Heart right ventricle (tissue), 16 donors: Measurements from ENCODE around the gene LRG1. TPM values are rescaled to one million over a fixed set of nuclear protein-coding genes. Genes with fewer than 3 reads are reported as not detected.

Experiments
- ATAC-seq, 8 donors: fragments of 200-7000 bp; cut with Tn5 transposase; one replicate each; pipeline ENCODE4 v1.9.1; 2020; ENCODE audit warnings: mild to moderate bottlenecking in 8 of 8, moderate library complexity in 8 of 8, moderate number of reproducible peaks in 1 of 8
- DNase-seq, 2 donors: peaks; one replicate each; pipeline ENCODE4 v3.0.0-alpha.2; 2020
- H3K27ac ChIP-seq, 10 donors: fragments of 200-600 bp; sonication (generic) in 2 of 10; one replicate each; pipeline versions ENCODE4 v1.5.0 to v1.8.0; 2020 to 2022; ENCODE audit warnings: mild to moderate bottlenecking in 3 of 10
- H3K27me3 ChIP-seq, 7 donors: fragments of 200-600 bp; one replicate each; pipeline ENCODE4 v1.8.0; 2021 to 2022; ENCODE audit warnings: mild to moderate bottlenecking in 2 of 7
- H3K36me3 ChIP-seq, 9 donors: fragments of 200-600 bp; sonication (generic) in 1 of 9; one replicate each; pipeline versions ENCODE4 v1.5.0 to v1.8.0; 2020 to 2022; ENCODE audit warnings: mild to moderate bottlenecking in 2 of 9
- H3K4me1 ChIP-seq, 9 donors: fragments of 200-600 bp; sonication (generic) in 1 of 9; one replicate each; pipeline versions ENCODE4 v1.5.0 to v1.8.0; 2020 to 2022; ENCODE audit warnings: mild to moderate bottlenecking in 4 of 9
- H3K4me3 ChIP-seq, 10 donors: fragments of 200-600 bp; sonication (generic) in 2 of 10; one replicate each; pipeline versions ENCODE4 v1.5.0 to v1.8.0; 2020 to 2022; ENCODE audit warnings: mild to moderate bottlenecking in 7 of 10, moderate library complexity in 2 of 10
- H3K9me3 ChIP-seq, 11 donors: fragments of 200-600 bp in 10 of 11; sonication (generic) in 2 of 11; one replicate each; pipeline versions ENCODE4 v1.5.0 to v1.8.0; 2013 to 2022; ENCODE audit warnings: mild to moderate bottlenecking in 2 of 11, control low read depth in 1 of 11, moderate library complexity in 1 of 11
- CTCF ChIP-seq, 9 donors: fragments of 200-600 bp; sonication (generic) in 2 of 9; IDR thresholded peaks; one replicate each; pipeline versions ENCODE4 v1.5.0 to v1.8.0; 2021 to 2022; ENCODE audit warnings: antibody characterized with exemption in 9 of 9, mild to moderate bottlenecking in 5 of 9, moderate library complexity in 1 of 9
- WGBS, 2 donors: extraction: QIAGEN DNeasy Blood & Tissue Kit; methylation state at CpG; one replicate each; pipeline ENCODE4 v1.1.7; 2013; ENCODE audit warnings: inconsistent platforms in 1 of 2; 5-methylcytosine and 5-hydroxymethylcytosine counted together
- intact Hi-C, 10 donors: fragments of 100-400 bp; cut with DNase I; formaldehyde crosslinking; loops; one replicate each; pipeline versions ENCODE4 v1.11.1 to v1.14.2; 2022
- polyA plus RNA-seq, 2 donors: library from polyadenylated mRNA; stranded (reverse); fragments of 200-250 nt; gene quantifications; one replicate each; pipeline ENCODE4 v1.2.3, GENCODE V29; 2013
- total RNA-seq, 10 donors: library from RNA; stranded (reverse); fragmentation: NEBNext Ultra II Directional in 3 of 10; extraction: Animal tissue kit (Norgen Biotek cat#: 25700) in 3 of 10; gene quantifications; one replicate each; pipeline versions ENCODE4 v1.2.1 to v1.2.4, GENCODE V29; 2021 to 2023
- donor health status: Arrhythmogenic right ventricular cardiomyopathy.
- donor health status: ischemic (EF 13 %, LVEDD 7.1; RV severe dilation, severe dysfunction).
- donor health status: healthy with polysubstance abuse.
- donor health status: DM: no; HTN: yes; CAD: no.
- donor health status: DM: no; HTN: no; CAD: no.
- donor health status: ischemic (EF 25% LVEDD 6.9; RV normal size, moderate dysfunction).
- donor health status: ischemic (EF 25% LVEDD 5.7; RV mildly dilated, moderate dysfunction).
- donor health status: healthy.
- donor health status: DM: yes; HTN: yes; CAD: no.
- donor health status: Ischemic cardiomyopathy.
- donor health status: ischemic (EF 35%, LVEDD 5.7; RV mildly dilated, moderate dysfunction).
- donor health status: nonischemic (EF 11% LVEDD 7.7; RV severe dilation, severe dysfunction).
- donor health status: DM: yes; HTN: yes; CAD: no.
- donor health status: PGD.
- donor health status: ischemic (EF 29% LVEDD 5.4; RV normal size, mild dysfunction).
- donor health status: nonischemic (EF 23%, LVEDD 6.1; RV moderate dilation, normal function).

Gene LRG1
- total and polyA plus RNA-seq, 12 donors: 0.06 to 1.3 (median 0.29) TPM

GRCh38 chr19:4533835-4534424 is 5.9 kb downstream of the LRG1 start:
- no peak for ATAC-seq
- no peak for TF ChIP-seq CTCF (IDR thresholded peaks at IDR 0.05)
- Histone ChIP-seq H3K4me1 (peaks cover 0 to 37% (median 14%) of the 10 kb centered on the region in 9 donors), H3K4me3 (peak overlapping the region in 3 of 10 donors; percentile 30 to 40 (median 40)), H3K27me3 (peaks cover 0 to 9% (median 0%) of the 10 kb centered on the region in 7 donors), H3K36me3 (no peaks in the 10 kb centered on the region), H3K27ac (peak overlapping the region in 6 of 10 donors; percentile 59 to 84 (median 74)), H3K9me3 (no peaks in the 10 kb centered on the region)
- intact Hi-C loops: no loop called here
- 84 to 85% methylated on average over 9 of the region's 9 CpGs for WGBS, 2 donors
- no peak for DNase-seq

- H3K4me3 ChIP-seq: no peak overlapping the region
- intact Hi-C loops: no loop called here
- DNase-seq: no peak
- TF ChIP-seq CTCF (IDR thresholded peaks at IDR 0.05): no peak
- peaks cover 0 to 37% (median 14%) of the 10 kb centered on the region in 9 donors for H3K4me1 ChIP-seq
- 79 to 84% methylated on average over 9 of the region's 9 CpGs for WGBS, 2 donors
- H3K27me3 ChIP-seq: peaks cover 0 to 9% (median 0%) of the 10 kb centered on the region in 7 donors
- H3K36me3 ChIP-seq: no peaks in the 10 kb centered on the region
- H3K9me3 ChIP-seq: no peaks in the 10 kb centered on the region
- no peak overlapping the region for H3K27ac ChIP-seq
- no peak for ATAC-seq
Observed at GRCh38 chr19:4533334-4533733, 6.5 kb downstream of the LRG1 start.

- H3K27me3 ChIP-seq: peaks cover 0 to 9% (median 0%) of the 10 kb centered on the region in 7 donors
- H3K4me3 ChIP-seq: no peak overlapping the region
- no peak for TF ChIP-seq CTCF (IDR thresholded peaks at IDR 0.05)
- H3K27ac ChIP-seq: no peak overlapping the region
- H3K4me1 ChIP-seq: peaks cover 0 to 27% (median 13%) of the 10 kb centered on the region in 9 donors
- H3K36me3 ChIP-seq: no peaks in the 10 kb centered on the region
- 66 to 67% methylated on average over 28 of the region's 28 CpGs for WGBS, 2 donors
- DNase-seq (no peak), ATAC-seq (no peak)
- intact Hi-C loops: no loop called here
- no peaks in the 10 kb centered on the region for H3K9me3 ChIP-seq
Observed at GRCh38 chr19:4531562-4532165, 8.2 kb downstream of the LRG1 start.

- no peaks in the 10 kb centered on the region for H3K9me3 ChIP-seq
- H3K4me1 ChIP-seq: peaks cover 0 to 16% (median 1%) of the 10 kb centered on the region in 9 donors
- TF ChIP-seq CTCF (IDR thresholded peaks at IDR 0.05): no peak
- H3K27me3 ChIP-seq: peaks cover 0 to 6% (median 0%) of the 10 kb centered on the region in 7 donors
- no peak overlapping the region for H3K4me3 ChIP-seq
- ATAC-seq (no peak), DNase-seq (no peak)
- intact Hi-C loops: loop anchor here in 3 of 10 donors (10.0 kb wide), 2 partner anchors 255 to 265 kb away; partner anchors contain the start of gene SHD (in 1 of the 3)
- H3K36me3 ChIP-seq: no peaks in the 10 kb centered on the region
- H3K27ac ChIP-seq: no peak overlapping the region
- 79% methylated on average over 14 of the region's 14 CpGs for WGBS, 2 donors
Observed at GRCh38 chr19:4529924-4530522, 9.8 kb downstream of the LRG1 start.
